GM23248 (cell line): ENCODE results near the gene SMIM35. TPM values are rescaled to one million over a fixed set of nuclear protein-coding genes. Genes with fewer than 3 reads are reported as not detected.

Experiments
- DNase-seq: peaks from one replicate; pipeline ENCODE4 v3.0.0-alpha.2; 2015
- H2AFZ ChIP-seq: fragments of 200-600 bp; sonication (generic); 2 replicates; pipeline ENCODE4 v1.6.1; 2016; ENCODE audit warnings: antibody characterized with exemption
- H3F3A ChIP-seq: fragments of 200-600 bp; sonication (generic); 2 replicates; pipeline ENCODE4 v1.6.1; 2016; ENCODE audit warnings: mild to moderate bottlenecking, antibody characterized with exemption, mixed run types; ENCODE audit not compliant: insufficient read depth
- H3K27ac ChIP-seq: fragments of 200-600 bp; sonication (generic); 2 replicates; pipeline ENCODE4 v1.5.1; 2016; ENCODE audit warnings: mild to moderate bottlenecking
- H3K27me3 ChIP-seq: fragments of 200-600 bp; sonication (generic); replicated peaks from 2 replicates; pipeline ENCODE4 v1.6.1; 2016; ENCODE audit warnings: mild to moderate bottlenecking; ENCODE audit not compliant: insufficient read depth
- H3K36me3 ChIP-seq: fragments of 200-600 bp; sonication (generic); 2 replicates; pipeline ENCODE4 v1.6.1; 2016; ENCODE audit warnings: low read depth, mild to moderate bottlenecking
- H3K4me1 ChIP-seq: fragments of 200-600 bp; sonication (generic); 2 replicates; pipeline ENCODE4 v1.6.1; 2016; ENCODE audit warnings: mild to moderate bottlenecking; ENCODE audit not compliant: insufficient read depth
- H3K4me2 ChIP-seq: fragments of 200-600 bp; sonication (generic); one replicate; pipeline ENCODE4 v1.6.1; 2016; ENCODE audit warnings: mild to moderate bottlenecking; ENCODE audit not compliant: unreplicated experiment
- H3K4me3 ChIP-seq: fragments of 200-600 bp; sonication (generic); 2 replicates; pipeline ENCODE4 v1.5.1; 2016; ENCODE audit warnings: mild to moderate bottlenecking
- H3K79me2 ChIP-seq: fragments of 200-600 bp; sonication (generic); 2 replicates; pipeline ENCODE4 v1.6.1; 2016; ENCODE audit warnings: mild to moderate bottlenecking; ENCODE audit not compliant: insufficient read depth
- H3K9ac ChIP-seq: fragments of 200-600 bp; sonication (generic); 2 replicates; pipeline ENCODE4 v1.6.1; 2016; ENCODE audit warnings: mild to moderate bottlenecking
- H3K9me2 ChIP-seq: fragments of 200-600 bp; sonication (generic); 2 replicates; pipeline ENCODE4 v1.6.1; 2016; ENCODE audit warnings: mixed run types, mild to moderate bottlenecking, moderate library complexity; ENCODE audit not compliant: insufficient read depth
- H3K9me3 ChIP-seq: fragments of 200-600 bp; sonication (generic); one replicate; pipeline ENCODE4 v1.6.1; 2017; ENCODE audit warnings: low read depth
- H4K20me1 ChIP-seq: fragments of 200-600 bp; sonication (generic); 2 replicates; pipeline ENCODE4 v1.6.0; 2016; ENCODE audit not compliant: insufficient read depth
- EZH2 ChIP-seq: fragments of 200-600 bp; sonication (generic); IDR thresholded peaks from 2 replicates; pipeline ENCODE4 v1.6.1; 2018; ENCODE audit warnings: antibody characterized with exemption, mild to moderate bottlenecking; ENCODE audit not compliant: insufficient read depth, poor library complexity, severe bottlenecking
- EZH2phosphoT487 ChIP-seq: fragments of 200-600 bp; sonication (generic); IDR thresholded peaks from 2 replicates; pipeline ENCODE4 v1.6.1; 2018; ENCODE audit warnings: antibody characterized with exemption, moderate library complexity, mild to moderate bottlenecking, low read depth; ENCODE audit not compliant: insufficient read depth
- WGBS, 2 experiments: methylation state at CpG; one replicate each; pipeline ENCODE4 v1.1.6; 2015 to 2017; ENCODE audit warnings: low lambda C conversion rate in 2 of 2, low coverage in 1 of 2; ENCODE audit errors: missing lambda C conversion rate in 2 of 2; 5-methylcytosine and 5-hydroxymethylcytosine counted together
- in situ Hi-C: fragments of 300-500 bp; cut with MboI; formaldehyde crosslinking; loops from 2 replicates; pipeline ENCODE4 v1.15.0; 2020
- polyA plus RNA-seq: library from polyadenylated mRNA; unstranded; fragments of >200 nt; fragmentation: Nextera tagmentation; extraction: Ambion mirVana; gene quantifications from 2 replicates; pipeline ENCODE4 v1.2.1, GENCODE V29; 2016
- total RNA-seq: library from RNA; depleted of rRNA; stranded (reverse); fragments of >200 nt; shearing (Covaris generic); gene quantifications from 2 replicates; pipeline ENCODE4 v1.2.3, GENCODE V29; 2014

SMIM35 gene
- total and polyA plus RNA-seq, 2 experiments from 2014 or later, result not detected

- no peaks in the 10 kb centered on the region for H3K79me2 ChIP-seq
- no peak for DNase-seq
- no peak overlapping the region for H3K4me3 ChIP-seq
- no peak overlapping the region for H2AFZ ChIP-seq
- no peaks in the 10 kb centered on the region for H3K9me3 ChIP-seq
- 47 to 48% methylated on average over 10 of the region's 10 CpGs for WGBS, 2 experiments
- H3K9me2 ChIP-seq, result no peaks in the 10 kb centered on the region
- peaks cover 7% of the 10 kb centered on the region; the same call in 1 of the 2 replicates for H3K27me3 ChIP-seq
- no peak for TF ChIP-seq EZH2
- in situ Hi-C loops, result no loop called here
- H4K20me1 ChIP-seq, result no peaks in the 10 kb centered on the region
- no peak overlapping the region for H3K9ac ChIP-seq
- H3K27ac ChIP-seq, result no peak overlapping the region
- no peaks in the 10 kb centered on the region for H3F3A ChIP-seq
- no peaks in the 10 kb centered on the region for H3K4me1 ChIP-seq
- no peaks in the 10 kb centered on the region for H3K36me3 ChIP-seq
- H3K4me2 ChIP-seq, result no peak overlapping the region
Measured at GRCh38 chr11:118133816-118134215, 47.1 kb upstream of the SMIM35 start.

- H3K4me3 ChIP-seq, result no peak overlapping the region
- no peaks in the 10 kb centered on the region for H3K9me3 ChIP-seq
- in situ Hi-C loops, result no loop called here
- TF ChIP-seq EZH2 (no peak), EZH2phosphoT487 (no peak)
- H3K4me1 ChIP-seq, result no peaks in the 10 kb centered on the region
- no peak overlapping the region for H3K27ac ChIP-seq
- no peaks in the 10 kb centered on the region for H3K9me2 ChIP-seq
- 64 to 67% methylated on average over 15 of the region's 15 CpGs for WGBS, 2 experiments
- no peak overlapping the region for H3K9ac ChIP-seq
- H3K4me2 ChIP-seq, result no peak overlapping the region
- H3F3A ChIP-seq, result no peaks in the 10 kb centered on the region
- H3K79me2 ChIP-seq, result no peaks in the 10 kb centered on the region
- no peaks in the 10 kb centered on the region; the same call in 1 of the 2 replicates for H3K27me3 ChIP-seq
- H2AFZ ChIP-seq, result no peak overlapping the region
- DNase-seq, result no peak
- no peaks in the 10 kb centered on the region for H3K36me3 ChIP-seq
- H4K20me1 ChIP-seq, result no peaks in the 10 kb centered on the region
Measured at GRCh38 chr11:118132385-118133151, 45.8 kb upstream of the SMIM35 start.

- 27% methylated on average over 6 of the region's 6 CpGs for WGBS, 2 experiments
- H3K79me2 ChIP-seq, result no peaks in the 10 kb centered on the region
- no peak for DNase-seq
Measured at GRCh38 chr11:118129471-118130172, 42.9 kb upstream of the SMIM35 start.

GRCh38 chr11:118128721-118129470, 42.1 kb upstream of the SMIM35 start:
- WGBS, 2 experiments, result 37 to 39% methylated on average over 11 of the region's 11 CpGs
- TF ChIP-seq EZH2phosphoT487, result no peak
- TF ChIP-seq EZH2, result no peak
- H3K9me2 ChIP-seq, result no peaks in the 10 kb centered on the region
- H3K27ac ChIP-seq, result no peak overlapping the region
- in situ Hi-C loops, result no loop called here
- no peak overlapping the region for H3K9ac ChIP-seq
- no peaks in the 10 kb centered on the region for H4K20me1 ChIP-seq
- no peak overlapping the region for H3K4me3 ChIP-seq
- no peak for DNase-seq
- H3K79me2 ChIP-seq, result no peaks in the 10 kb centered on the region
- no peak overlapping the region for H2AFZ ChIP-seq
- no peaks in the 10 kb centered on the region for H3K36me3 ChIP-seq
- no peaks in the 10 kb centered on the region for H3K9me3 ChIP-seq
- H3K27me3 ChIP-seq, result no peaks in the 10 kb centered on the region; the same call in 1 of the 2 replicates
- no peak overlapping the region for H3K4me2 ChIP-seq
- H3F3A ChIP-seq, result no peaks in the 10 kb centered on the region
- H3K4me1 ChIP-seq, result no peaks in the 10 kb centered on the region

More at GRCh38 chr11:118129471-118130172, 42.9 kb upstream of the SMIM35 start:
- H2AFZ ChIP-seq, result no peak overlapping the region
- no peaks in the 10 kb centered on the region for H3K9me2 ChIP-seq
- H3K4me3 ChIP-seq, result no peak overlapping the region
- no peak overlapping the region for H3K9ac ChIP-seq
- no peak overlapping the region for H3K4me2 ChIP-seq
- H3K36me3 ChIP-seq, result no peaks in the 10 kb centered on the region
- H3F3A ChIP-seq, result no peaks in the 10 kb centered on the region
- H4K20me1 ChIP-seq, result no peaks in the 10 kb centered on the region
- in situ Hi-C loops, result no loop called here
- H3K4me1 ChIP-seq, result no peaks in the 10 kb centered on the region
- TF ChIP-seq EZH2phosphoT487 (no peak), EZH2 (no peak)
- H3K27me3 ChIP-seq, result no peaks in the 10 kb centered on the region; the same call in 1 of the 2 replicates
- H3K27ac ChIP-seq, result no peak overlapping the region
- no peaks in the 10 kb centered on the region for H3K9me3 ChIP-seq
